ENCODE results near the gene SLIT1.

GRCh38 chr10:97153270-97153850 lies 32.4 kb downstream of the SLIT1 start:
- no peak for TF ChIP-seq ELF4 (IDR thresholded peaks at IDR 0.05)
- TF ChIP-seq FOXM1 (IDR thresholded peaks at IDR 0.05; ENCODE audit: borderline replicate concordance): no peak
- TF ChIP-seq LEF1 (IDR thresholded peaks at IDR 0.05; ENCODE audit: borderline replicate concordance): no peak
- TF ChIP-seq ZNF384 (IDR thresholded peaks at IDR 0.05): no peak
- no peak for TF ChIP-seq SP1 (IDR thresholded peaks at IDR 0.05)
